GM10847 (cell line): ENCODE data around the gene RNASEL.

Experiments
- POLR2A ChIP-seq: IDR thresholded peaks from 2 replicates; pipeline ENCODE4 v1.6.1; 2011; ENCODE audit not compliant: insufficient read length; ENCODE audit errors: extremely low read depth

Gene RNASEL

GRCh38 chr1:182625719-182626504, 36.9 kb upstream of the RNASEL start:
- TF ChIP-seq POLR2A: no peak

GRCh38 chr1:182625024-182625423, 36.0 kb upstream of the RNASEL start:
- no peak for TF ChIP-seq POLR2A

- TF ChIP-seq POLR2A: no peak
Observed at GRCh38 chr1:182624577-182624976, 35.5 kb upstream of the RNASEL start.

DNA sequence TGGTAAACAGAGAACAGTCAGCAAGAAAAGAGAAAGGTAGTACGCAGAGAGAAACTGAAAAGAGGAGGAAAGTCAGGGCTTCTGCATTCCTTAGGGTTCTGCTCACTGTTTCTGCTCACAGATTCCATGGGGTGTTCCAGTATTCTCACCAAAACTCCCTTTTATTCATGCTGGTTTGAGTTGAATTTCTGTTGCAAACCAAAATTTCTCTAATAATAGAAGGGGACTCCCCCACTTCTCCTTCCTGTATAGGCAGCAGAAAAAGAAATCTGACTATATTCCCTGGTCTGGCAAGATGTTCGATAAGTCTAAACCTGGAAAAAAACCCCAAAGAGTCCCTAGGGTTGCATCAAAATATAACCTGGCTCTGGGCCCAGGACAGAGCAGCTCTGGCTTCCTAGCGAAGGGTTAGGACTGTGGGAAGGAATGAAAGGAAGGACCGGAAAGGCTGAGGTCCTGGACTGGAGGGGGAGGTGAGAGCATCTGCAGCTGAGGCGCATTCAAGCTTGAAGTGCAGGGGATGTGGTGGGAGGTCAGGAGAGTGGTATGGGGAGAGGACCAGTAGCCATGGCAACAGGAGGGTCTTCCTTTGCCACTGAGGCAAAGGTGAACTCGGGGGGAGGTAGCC, 34.0 kb upstream of the RNASEL start:
- TF ChIP-seq POLR2A: no peak

GRCh38 chr1:182621906-182622305, 32.9 kb upstream of the RNASEL start:
- no peak for TF ChIP-seq POLR2A

DNA sequence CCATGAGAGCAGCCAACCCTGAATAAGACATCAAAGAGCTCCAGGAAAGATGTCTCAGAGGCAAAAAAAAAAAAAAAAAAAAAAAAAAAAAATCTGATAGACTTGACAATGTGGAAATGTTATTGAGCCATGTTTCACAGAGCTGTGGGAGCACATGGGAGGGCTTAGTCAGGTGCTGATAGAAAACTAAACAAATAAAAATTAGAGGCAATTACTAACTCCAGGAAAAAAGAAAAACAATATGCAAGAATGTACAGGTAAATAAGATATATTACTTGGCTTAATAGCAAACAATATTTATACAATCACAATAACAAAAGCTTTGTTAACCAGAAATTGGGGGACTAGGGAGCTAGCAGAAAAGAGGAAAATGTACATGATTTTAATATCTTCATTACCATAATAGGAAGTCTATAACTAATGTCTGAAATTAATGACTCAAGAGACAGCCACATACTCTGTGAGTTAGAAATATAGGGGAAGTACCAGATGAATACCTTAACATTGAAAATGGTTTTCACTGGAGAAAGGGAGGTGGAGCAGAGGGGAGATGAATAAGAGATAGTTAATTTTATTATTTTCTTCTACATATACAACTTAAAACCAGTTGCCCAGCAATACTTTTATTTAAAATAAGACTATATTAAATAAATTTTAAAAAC, 32.0 kb upstream of the RNASEL start:
- TF ChIP-seq POLR2A: no peak

- TF ChIP-seq POLR2A: no peak
Observed at GRCh38 chr1:182617734-182618351, 28.8 kb upstream of the RNASEL start.

DNA sequence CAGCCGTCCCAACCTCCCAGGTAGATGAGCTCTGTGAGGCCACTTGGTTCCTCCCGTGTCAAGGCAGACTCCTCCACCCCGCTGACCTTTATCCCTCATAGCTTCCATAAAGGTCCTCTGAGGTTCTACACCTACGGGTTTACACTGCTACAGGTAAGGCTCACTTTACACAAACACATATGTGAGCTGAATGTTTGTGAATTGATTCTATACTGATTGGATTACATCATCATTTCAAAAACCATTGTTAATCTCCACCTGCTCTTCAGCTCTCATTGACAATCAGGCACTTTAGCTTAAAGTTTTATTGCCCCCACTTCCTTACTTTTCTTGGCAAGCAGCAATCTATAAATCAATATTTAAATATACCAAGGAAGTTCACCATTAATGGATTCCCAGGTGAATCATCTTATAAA, 28.0 kb upstream of the RNASEL start:
- no peak for TF ChIP-seq POLR2A

DNA sequence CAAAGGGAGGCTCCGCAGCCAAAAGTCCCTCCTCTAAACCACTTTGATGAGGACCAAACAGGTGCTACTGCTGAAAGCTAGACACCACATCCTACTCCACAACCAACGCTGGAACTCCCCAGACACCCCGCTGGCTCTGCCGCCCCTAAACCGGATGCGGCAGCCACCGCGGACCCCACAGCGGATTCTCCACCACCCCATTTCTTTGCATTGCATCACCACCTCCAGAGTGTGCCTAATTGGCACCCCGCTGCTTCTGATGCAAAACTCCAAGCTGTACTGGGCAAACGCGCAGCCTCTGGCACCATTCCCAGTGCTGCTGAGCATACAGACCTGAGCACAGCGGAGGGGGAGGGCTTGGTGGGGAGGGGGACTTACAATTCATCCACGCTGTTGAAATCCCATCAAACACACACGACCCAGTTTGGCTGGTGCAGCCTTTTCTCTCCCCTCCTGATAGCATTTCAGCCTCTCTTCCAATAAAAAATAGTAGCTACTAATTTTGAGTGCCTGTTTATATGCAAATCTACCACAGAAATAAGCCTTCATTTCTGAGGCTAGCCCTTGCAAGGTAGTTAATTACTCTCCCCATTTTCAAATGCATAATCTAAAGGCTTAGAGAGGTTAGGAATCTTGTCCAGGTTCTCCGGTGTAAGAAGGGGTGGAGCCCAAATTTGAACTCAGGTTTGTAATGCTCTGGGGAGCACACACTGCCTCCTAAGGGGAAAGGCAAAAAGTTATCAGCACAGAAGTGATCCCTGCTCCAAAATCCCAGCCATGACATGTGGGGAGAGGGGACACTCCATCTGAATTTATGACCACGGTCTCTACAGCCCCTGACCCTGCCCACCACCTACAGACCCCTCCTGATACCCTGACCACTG, 27.3 kb upstream of the RNASEL start:
- TF ChIP-seq POLR2A: no peak

- no peak for TF ChIP-seq POLR2A
Observed at GRCh38 chr1:182615468-182616129, 26.5 kb upstream of the RNASEL start.

DNA sequence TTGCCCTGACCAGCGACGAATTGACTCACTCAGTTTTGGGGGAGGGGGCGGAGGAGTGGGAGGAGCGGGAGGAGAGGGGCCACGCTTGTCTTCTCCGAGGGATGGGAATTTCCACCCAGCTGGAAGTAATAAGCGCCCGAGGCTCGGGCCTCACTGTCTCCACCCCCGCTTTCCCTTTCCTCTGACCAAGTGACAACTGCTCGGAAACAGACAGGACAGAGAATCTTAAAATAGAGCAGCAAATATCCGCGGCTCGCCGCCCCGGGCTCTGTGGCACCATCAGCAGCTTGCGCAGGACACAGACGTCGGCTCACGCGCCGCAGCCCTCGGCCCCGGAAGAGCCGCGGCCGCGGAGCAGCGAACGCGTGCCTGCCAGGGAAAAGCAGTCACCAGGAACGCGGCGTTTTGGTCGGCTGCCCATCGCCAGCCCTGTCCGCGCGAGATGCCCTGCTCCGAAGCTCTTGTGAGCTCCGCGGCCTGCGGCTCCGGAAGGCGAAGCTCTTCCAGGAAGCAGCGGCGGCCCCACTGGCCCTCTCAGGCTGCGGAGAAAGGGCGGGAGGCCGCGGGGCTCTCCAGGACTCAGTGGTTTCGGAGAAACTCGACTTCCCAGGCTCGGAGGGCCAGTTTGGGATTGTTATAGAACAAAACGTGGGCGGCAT, 25.9 kb upstream of the RNASEL start:
- TF ChIP-seq POLR2A: peak; percentile 65

- TF ChIP-seq POLR2A: no peak
Observed at GRCh38 chr1:182611787-182612186, 22.7 kb upstream of the RNASEL start.

DNA sequence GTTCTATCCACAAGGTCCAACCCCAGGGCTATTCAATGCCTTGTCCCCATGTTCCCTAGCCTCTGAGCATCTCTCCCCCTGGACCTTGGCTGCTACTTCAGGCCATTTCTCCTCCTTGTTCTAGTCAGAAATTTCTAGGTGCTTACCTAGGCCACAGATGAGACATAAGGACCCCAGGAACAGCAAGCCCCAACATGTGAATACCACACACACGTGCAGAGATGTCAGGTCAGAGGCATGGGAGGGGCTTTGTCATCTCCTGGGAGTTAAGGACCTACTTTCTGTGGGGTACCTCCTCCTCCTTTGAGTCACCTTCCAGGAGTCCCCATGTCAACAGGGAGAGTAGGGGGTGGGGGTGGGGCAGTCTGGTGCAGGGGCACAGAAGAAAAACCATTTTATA, 22.3 kb upstream of the RNASEL start:
- no peak for TF ChIP-seq POLR2A
